Measurements from ENCODE around the gene ARPC2. TPM values are rescaled to one million over a fixed set of nuclear protein-coding genes. Genes with fewer than 3 reads are reported as not detected.

Gene ARPC2
- total and polyA plus RNA-seq, 4 donors, result 58.1 to 83.6 (median 73.7) TPM

- 88% methylated on average over 5 of the region's 5 CpGs for WGBS
- peaks cover 1 to 20% (median 10%) of the 10 kb centered on the region in 4 donors for H3K4me1 ChIP-seq (ENCODE audit: control insufficient read depth in 4 of 4, insufficient read depth in 4 of 4, low read length in 3 of 4)
- no peak for DNase-seq (ENCODE audit: low spot score)
Measured at GRCh38 chr2:218260166-218260565, 43.2 kb downstream of the ARPC2 start.

More at GRCh38 chr2:218260166-218260565, 43.2 kb downstream of the ARPC2 start:
- Histone ChIP-seq H3K9ac (ENCODE audit: low read depth in 1 of 2, low read length in 2 of 2) (no peak overlapping the region), H3K9me3 (ENCODE audit: control insufficient read depth in 4 of 4, low read length in 3 of 4) (no peaks in the 10 kb centered on the region), H3K27me3 (ENCODE audit: control insufficient read depth in 4 of 4, insufficient read depth in 4 of 4, low read length in 3 of 4) (no peaks in the 10 kb centered on the region), H3K27ac (ENCODE audit: low read depth in 1 of 2, low read length in 2 of 2) (peak overlapping the region in 1 of 2 donors; percentile 59), H3K4me3 (ENCODE audit: low read depth in 1 of 3, low read length in 3 of 3) (no peak overlapping the region), H3K36me3 (ENCODE audit: control insufficient read depth in 4 of 4, insufficient read depth in 3 of 4, low read depth in 1 of 4, low read length in 3 of 4) (peaks cover 4 to 21% (median 11%) of the 10 kb centered on the region in 4 donors)
- TF ChIP-seq YY1 (IDR thresholded peaks at IDR 0.05) (no peak), SP1 (IDR thresholded peaks at IDR 0.05) (no peak), RAD21 (IDR thresholded peaks at IDR 0.05) (no peak), HNF4A (conservative IDR thresholded peaks at IDR 0.05) (no peak), FOXA2 (IDR thresholded peaks at IDR 0.05) (no peak), NR2F2 (IDR thresholded peaks at IDR 0.05) (no peak), JUND (IDR thresholded peaks at IDR 0.05) (no peak), GABPA (IDR thresholded peaks at IDR 0.05 in 1 of 2, conservative IDR thresholded peaks at IDR 0.05 in 1 of 2) (no peak), FOXA1 (IDR thresholded peaks at IDR 0.05) (no peak), TAF1 (conservative IDR thresholded peaks at IDR 0.05) (no peak), EGR1 (IDR thresholded peaks at IDR 0.05; ENCODE audit: low read depth in 2 of 2) (no peak), RXRA (IDR thresholded peaks at IDR 0.05) (no peak), HNF4G (IDR thresholded peaks at IDR 0.05) (no peak)
- TF ChIP-seq, protein P1, sequence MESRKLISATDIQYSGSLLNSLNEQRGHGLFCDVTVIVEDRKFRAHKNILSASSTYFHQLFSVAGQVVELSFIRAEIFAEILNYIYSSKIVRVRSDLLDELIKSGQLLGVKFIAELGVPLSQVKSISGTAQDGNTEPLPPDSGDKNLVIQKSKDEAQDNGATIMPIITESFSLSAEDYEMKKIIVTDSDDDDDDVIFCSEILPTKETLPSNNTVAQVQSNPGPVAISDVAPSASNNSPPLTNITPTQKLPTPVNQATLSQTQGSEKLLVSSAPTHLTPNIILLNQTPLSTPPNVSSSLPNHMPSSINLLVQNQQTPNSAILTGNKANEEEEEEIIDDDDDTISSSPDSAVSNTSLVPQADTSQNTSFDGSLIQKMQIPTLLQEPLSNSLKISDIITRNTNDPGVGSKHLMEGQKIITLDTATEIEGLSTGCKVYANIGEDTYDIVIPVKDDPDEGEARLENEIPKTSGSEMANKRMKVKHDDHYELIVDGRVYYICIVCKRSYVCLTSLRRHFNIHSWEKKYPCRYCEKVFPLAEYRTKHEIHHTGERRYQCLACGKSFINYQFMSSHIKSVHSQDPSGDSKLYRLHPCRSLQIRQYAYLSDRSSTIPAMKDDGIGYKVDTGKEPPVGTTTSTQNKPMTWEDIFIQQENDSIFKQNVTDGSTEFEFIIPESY (IDR thresholded peaks at IDR 0.05), result no peak
- TF ChIP-seq, protein P2, sequence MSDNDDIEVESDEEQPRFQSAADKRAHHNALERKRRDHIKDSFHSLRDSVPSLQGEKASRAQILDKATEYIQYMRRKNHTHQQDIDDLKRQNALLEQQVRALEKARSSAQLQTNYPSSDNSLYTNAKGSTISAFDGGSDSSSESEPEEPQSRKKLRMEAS (IDR thresholded peaks at IDR 0.05), result no peak
- TF ChIP-seq, protein P3, sequence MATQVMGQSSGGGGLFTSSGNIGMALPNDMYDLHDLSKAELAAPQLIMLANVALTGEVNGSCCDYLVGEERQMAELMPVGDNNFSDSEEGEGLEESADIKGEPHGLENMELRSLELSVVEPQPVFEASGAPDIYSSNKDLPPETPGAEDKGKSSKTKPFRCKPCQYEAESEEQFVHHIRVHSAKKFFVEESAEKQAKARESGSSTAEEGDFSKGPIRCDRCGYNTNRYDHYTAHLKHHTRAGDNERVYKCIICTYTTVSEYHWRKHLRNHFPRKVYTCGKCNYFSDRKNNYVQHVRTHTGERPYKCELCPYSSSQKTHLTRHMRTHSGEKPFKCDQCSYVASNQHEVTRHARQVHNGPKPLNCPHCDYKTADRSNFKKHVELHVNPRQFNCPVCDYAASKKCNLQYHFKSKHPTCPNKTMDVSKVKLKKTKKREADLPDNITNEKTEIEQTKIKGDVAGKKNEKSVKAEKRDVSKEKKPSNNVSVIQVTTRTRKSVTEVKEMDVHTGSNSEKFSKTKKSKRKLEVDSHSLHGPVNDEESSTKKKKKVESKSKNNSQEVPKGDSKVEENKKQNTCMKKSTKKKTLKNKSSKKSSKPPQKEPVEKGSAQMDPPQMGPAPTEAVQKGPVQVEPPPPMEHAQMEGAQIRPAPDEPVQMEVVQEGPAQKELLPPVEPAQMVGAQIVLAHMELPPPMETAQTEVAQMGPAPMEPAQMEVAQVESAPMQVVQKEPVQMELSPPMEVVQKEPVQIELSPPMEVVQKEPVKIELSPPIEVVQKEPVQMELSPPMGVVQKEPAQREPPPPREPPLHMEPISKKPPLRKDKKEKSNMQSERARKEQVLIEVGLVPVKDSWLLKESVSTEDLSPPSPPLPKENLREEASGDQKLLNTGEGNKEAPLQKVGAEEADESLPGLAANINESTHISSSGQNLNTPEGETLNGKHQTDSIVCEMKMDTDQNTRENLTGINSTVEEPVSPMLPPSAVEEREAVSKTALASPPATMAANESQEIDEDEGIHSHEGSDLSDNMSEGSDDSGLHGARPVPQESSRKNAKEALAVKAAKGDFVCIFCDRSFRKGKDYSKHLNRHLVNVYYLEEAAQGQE (IDR thresholded peaks at IDR 0.05), result no peak
- TF ChIP-seq, protein P4, sequence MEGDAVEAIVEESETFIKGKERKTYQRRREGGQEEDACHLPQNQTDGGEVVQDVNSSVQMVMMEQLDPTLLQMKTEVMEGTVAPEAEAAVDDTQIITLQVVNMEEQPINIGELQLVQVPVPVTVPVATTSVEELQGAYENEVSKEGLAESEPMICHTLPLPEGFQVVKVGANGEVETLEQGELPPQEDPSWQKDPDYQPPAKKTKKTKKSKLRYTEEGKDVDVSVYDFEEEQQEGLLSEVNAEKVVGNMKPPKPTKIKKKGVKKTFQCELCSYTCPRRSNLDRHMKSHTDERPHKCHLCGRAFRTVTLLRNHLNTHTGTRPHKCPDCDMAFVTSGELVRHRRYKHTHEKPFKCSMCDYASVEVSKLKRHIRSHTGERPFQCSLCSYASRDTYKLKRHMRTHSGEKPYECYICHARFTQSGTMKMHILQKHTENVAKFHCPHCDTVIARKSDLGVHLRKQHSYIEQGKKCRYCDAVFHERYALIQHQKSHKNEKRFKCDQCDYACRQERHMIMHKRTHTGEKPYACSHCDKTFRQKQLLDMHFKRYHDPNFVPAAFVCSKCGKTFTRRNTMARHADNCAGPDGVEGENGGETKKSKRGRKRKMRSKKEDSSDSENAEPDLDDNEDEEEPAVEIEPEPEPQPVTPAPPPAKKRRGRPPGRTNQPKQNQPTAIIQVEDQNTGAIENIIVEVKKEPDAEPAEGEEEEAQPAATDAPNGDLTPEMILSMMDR (IDR thresholded peaks at IDR 0.05; ENCODE audit: low read depth, low read length, missing input control), result no peak
- TF ChIP-seq, protein P5, sequence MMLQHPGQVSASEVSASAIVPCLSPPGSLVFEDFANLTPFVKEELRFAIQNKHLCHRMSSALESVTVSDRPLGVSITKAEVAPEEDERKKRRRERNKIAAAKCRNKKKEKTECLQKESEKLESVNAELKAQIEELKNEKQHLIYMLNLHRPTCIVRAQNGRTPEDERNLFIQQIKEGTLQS (IDR thresholded peaks at IDR 0.05), result no peak
